GM23338 (cell line): ENCODE data around the gene FGF4. TPM values are rescaled to one million over a fixed set of nuclear protein-coding genes. Genes with fewer than 3 reads are reported as not detected.

Source experiments
- ATAC-seq: fragments of 200-7000 bp; cut with Tn5 transposase; 3 replicates; pipeline ENCODE4 v1.9.1; 2020
- DNase-seq: peaks from one replicate; pipeline ENCODE4 v3.0.0-alpha.2; 2015; ENCODE audit warnings: low spot score
- H2AFZ ChIP-seq: fragments of 200-600 bp; sonication (generic); 2 replicates; pipeline ENCODE4 v1.8.0; 2016; ENCODE audit warnings: antibody characterized with exemption, mild to moderate bottlenecking, moderate library complexity
- H3F3A ChIP-seq: fragments of 200-600 bp; sonication (generic); replicated peaks from 2 replicates; pipeline ENCODE4 v1.8.0; 2017; ENCODE audit warnings: antibody characterized with exemption, mixed run types, low read depth
- H3K27ac ChIP-seq: fragments of 200-600 bp; sonication (generic); 2 replicates; pipeline ENCODE4 v1.6.1; 2016; ENCODE audit warnings: low read depth
- H3K27me3 ChIP-seq: fragments of 200-600 bp; sonication (generic); 2 replicates; pipeline ENCODE4 v1.8.0; 2016; ENCODE audit warnings: mild to moderate bottlenecking, mixed run types, moderate library complexity; ENCODE audit not compliant: insufficient read depth
- H3K36me3 ChIP-seq: fragments of 200-600 bp; sonication (generic); 2 replicates; pipeline ENCODE4 v1.8.0; 2016; ENCODE audit warnings: mild to moderate bottlenecking; ENCODE audit not compliant: insufficient read depth
- H3K4me1 ChIP-seq: fragments of 200-600 bp; sonication (generic); 2 replicates; pipeline ENCODE4 v1.8.0; 2016; ENCODE audit warnings: mild to moderate bottlenecking, moderate library complexity; ENCODE audit not compliant: insufficient read depth
- H3K4me2 ChIP-seq: fragments of 200-600 bp; sonication (generic); 2 replicates; pipeline ENCODE4 v1.7.1; 2017; ENCODE audit warnings: mixed run types
- H3K4me3 ChIP-seq: fragments of 200-600 bp; sonication (generic); 2 replicates; pipeline ENCODE4 v1.6.1; 2016; ENCODE audit warnings: mixed run types
- H3K79me2 ChIP-seq: fragments of 200-600 bp; sonication (generic); replicated peaks from 2 replicates; pipeline ENCODE4 v1.8.0; 2017; ENCODE audit warnings: mild to moderate bottlenecking; ENCODE audit not compliant: insufficient read depth
- H3K9me2 ChIP-seq: fragments of 200-600 bp; sonication (generic); 2 replicates; pipeline ENCODE4 v1.8.0; 2017; ENCODE audit not compliant: insufficient read depth
- H4K20me1 ChIP-seq: fragments of 200-600 bp; sonication (generic); replicated peaks from 2 replicates; pipeline ENCODE4 v1.8.0; 2017; ENCODE audit warnings: mild to moderate bottlenecking; ENCODE audit not compliant: insufficient read depth
- H3K27ac Mint-ChIP-seq: 2 replicates; pipeline ENCODE4 v1.8.0; 2020; ENCODE audit warnings: inconsistent platforms, mild to moderate bottlenecking, moderate library complexity, mixed read lengths
- H3K27me3 Mint-ChIP-seq: 3 replicates; pipeline ENCODE4 v1.8.0; 2022; ENCODE audit warnings: low read depth, mild to moderate bottlenecking, moderate library complexity, mixed read lengths, inconsistent platforms; ENCODE audit not compliant: insufficient read depth, poor library complexity
- H3K36me3 Mint-ChIP-seq: 3 replicates; pipeline ENCODE4 v1.8.0; 2021; ENCODE audit warnings: low read depth, mild to moderate bottlenecking, inconsistent platforms, moderate library complexity, mixed read lengths
- H3K4me1 Mint-ChIP-seq: 3 replicates; pipeline ENCODE4 v1.8.0; 2020; ENCODE audit warnings: mild to moderate bottlenecking, inconsistent platforms, mixed read lengths
- H3K4me3 Mint-ChIP-seq: 3 replicates; pipeline ENCODE4 v1.8.0; 2021; ENCODE audit warnings: moderate library complexity, mild to moderate bottlenecking, inconsistent platforms, mixed read lengths
- H3K9me3 Mint-ChIP-seq: 3 replicates; pipeline ENCODE4 v1.8.0; 2020; ENCODE audit warnings: moderate library complexity, mild to moderate bottlenecking, inconsistent platforms, mixed read lengths
- CREB1 ChIP-seq: fragments of 250-450 bp; sonication (Bioruptor Pico); IDR thresholded peaks from 2 replicates; pipeline ENCODE4 v1.5.0; 2020; ENCODE audit warnings: low read depth, mild to moderate bottlenecking, moderate library complexity
- EZH2 ChIP-seq: fragments of 200-600 bp; sonication (generic); IDR thresholded peaks from one replicate; pipeline ENCODE4 v1.8.0; 2017; ENCODE audit warnings: antibody characterized with exemption, mild to moderate bottlenecking, low read depth; ENCODE audit not compliant: unreplicated experiment
- EZH2phosphoT487 ChIP-seq: fragments of 200-600 bp; sonication (generic); IDR thresholded peaks from one replicate; pipeline ENCODE4 v1.8.1; 2018; ENCODE audit warnings: antibody characterized with exemption; ENCODE audit not compliant: unreplicated experiment
- JUNB ChIP-seq: IDR thresholded peaks from one replicate; pipeline ENCODE4 v1.6.1; 2016; ENCODE audit warnings: antibody characterized with exemption; ENCODE audit not compliant: unreplicated experiment
- NANOG ChIP-seq: IDR thresholded peaks from 2 replicates; pipeline ENCODE4 v1.6.1; 2016; ENCODE audit warnings: antibody characterized with exemption, borderline replicate concordance
- POLR2AphosphoS5 ChIP-seq: IDR thresholded peaks from 2 replicates; pipeline ENCODE4 v1.6.1; 2016; ENCODE audit warnings: antibody characterized with exemption, low read depth
- STAT1 ChIP-seq: IDR thresholded peaks from one replicate; pipeline ENCODE4 v1.6.1; 2016; ENCODE audit warnings: antibody characterized with exemption; ENCODE audit not compliant: unreplicated experiment
- ZNF331 ChIP-seq: fragments of 250-450 bp; sonication (Bioruptor Pico); IDR thresholded peaks from 2 replicates; pipeline ENCODE4 v1.5.0; 2020; ENCODE audit warnings: low read depth, mild to moderate bottlenecking, moderate library complexity
- polyA plus RNA-seq: library from polyadenylated mRNA; unstranded; fragments of >200 nt; fragmentation: Nextera tagmentation; extraction: Ambion mirVana; gene quantifications from 2 replicates; pipeline ENCODE4 v1.2.1, GENCODE V29; 2016
- total RNA-seq: library from RNA; depleted of rRNA; stranded (reverse); fragments of >200 nt; shearing (Covaris generic); gene quantifications from 2 replicates; pipeline ENCODE4 v1.2.3, GENCODE V29; 2014
- TF ChIP-seq, protein P1 (sequence below): fragments of 250-450 bp; sonication (Bioruptor Pico); IDR thresholded peaks from 2 replicates; pipeline ENCODE4 v1.5.0; 2020; ENCODE audit warnings: mild to moderate bottlenecking, moderate library complexity
- TF ChIP-seq, protein P2 (sequence below): IDR thresholded peaks from one replicate; pipeline ENCODE4 v1.6.1; 2018; ENCODE audit warnings: antibody characterized with exemption; ENCODE audit not compliant: unreplicated experiment
- TF ChIP-seq, protein P3 (sequence below), 2 experiments: fragments of 200-600 bp in 1 of 2; sonication (generic) in 1 of 2; conservative IDR thresholded peaks; 2 replicates each; pipeline versions ENCODE4 v1.5.1 to v1.6.1; 2016 to 2017; ENCODE audit warnings: antibody characterized with exemption in 2 of 2, low read depth in 2 of 2, mild to moderate bottlenecking in 2 of 2, moderate library complexity in 1 of 2

FGF4 gene
- total and polyA plus RNA-seq, 2 experiments from 2014 or later = 4.8 to 13.1 TPM

DNA sequence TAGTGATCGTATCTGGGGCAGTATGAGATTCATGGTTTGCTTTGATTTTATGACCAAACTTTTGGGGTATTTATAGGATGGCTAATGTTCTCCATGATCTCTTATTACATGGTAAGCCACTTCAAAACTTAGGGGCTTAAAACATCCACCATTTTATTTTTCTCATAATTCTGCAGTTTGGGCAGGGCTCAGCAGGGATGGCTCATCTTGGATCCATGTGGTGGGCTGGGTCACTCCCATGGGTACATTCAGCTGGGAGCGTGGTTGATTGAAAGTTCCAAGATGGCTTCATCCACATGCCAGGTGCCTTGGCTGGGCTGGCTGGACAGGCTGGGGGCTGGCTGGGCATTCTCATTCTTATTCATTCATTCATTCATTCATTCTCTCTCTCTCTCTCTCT lies 40.8 kb downstream of the FGF4 start:
- H3K27me3 Mint-ChIP-seq = peaks cover 5% of the 10 kb centered on the region
- H3K36me3 ChIP-seq = no peaks in the 10 kb centered on the region
- no peak overlapping the region for H2AFZ ChIP-seq
- no peaks in the 10 kb centered on the region for H3K79me2 ChIP-seq
- no peaks in the 10 kb centered on the region; the same call in 1 of the 2 replicates for H3K4me1 ChIP-seq
- H3K27ac Mint-ChIP-seq = no peak overlapping the region
- peaks cover 8% of the 10 kb centered on the region; the same call in 2 of the 3 replicates for H3K36me3 Mint-ChIP-seq
- H3K4me1 Mint-ChIP-seq = peaks cover 7% of the 10 kb centered on the region; the same call in 2 of the 3 replicates
- H3K4me3 Mint-ChIP-seq = no peak overlapping the region
- ATAC-seq (no peak), DNase-seq (no peak)
- H3K4me3 ChIP-seq = no peak overlapping the region
- peak; percentile 96 for TF ChIP-seq ZNF331 (CRISPR knock-in tag)
- TF ChIP-seq CREB1 (CRISPR knock-in tag) = no peak
- TF ChIP-seq, protein P1, sequence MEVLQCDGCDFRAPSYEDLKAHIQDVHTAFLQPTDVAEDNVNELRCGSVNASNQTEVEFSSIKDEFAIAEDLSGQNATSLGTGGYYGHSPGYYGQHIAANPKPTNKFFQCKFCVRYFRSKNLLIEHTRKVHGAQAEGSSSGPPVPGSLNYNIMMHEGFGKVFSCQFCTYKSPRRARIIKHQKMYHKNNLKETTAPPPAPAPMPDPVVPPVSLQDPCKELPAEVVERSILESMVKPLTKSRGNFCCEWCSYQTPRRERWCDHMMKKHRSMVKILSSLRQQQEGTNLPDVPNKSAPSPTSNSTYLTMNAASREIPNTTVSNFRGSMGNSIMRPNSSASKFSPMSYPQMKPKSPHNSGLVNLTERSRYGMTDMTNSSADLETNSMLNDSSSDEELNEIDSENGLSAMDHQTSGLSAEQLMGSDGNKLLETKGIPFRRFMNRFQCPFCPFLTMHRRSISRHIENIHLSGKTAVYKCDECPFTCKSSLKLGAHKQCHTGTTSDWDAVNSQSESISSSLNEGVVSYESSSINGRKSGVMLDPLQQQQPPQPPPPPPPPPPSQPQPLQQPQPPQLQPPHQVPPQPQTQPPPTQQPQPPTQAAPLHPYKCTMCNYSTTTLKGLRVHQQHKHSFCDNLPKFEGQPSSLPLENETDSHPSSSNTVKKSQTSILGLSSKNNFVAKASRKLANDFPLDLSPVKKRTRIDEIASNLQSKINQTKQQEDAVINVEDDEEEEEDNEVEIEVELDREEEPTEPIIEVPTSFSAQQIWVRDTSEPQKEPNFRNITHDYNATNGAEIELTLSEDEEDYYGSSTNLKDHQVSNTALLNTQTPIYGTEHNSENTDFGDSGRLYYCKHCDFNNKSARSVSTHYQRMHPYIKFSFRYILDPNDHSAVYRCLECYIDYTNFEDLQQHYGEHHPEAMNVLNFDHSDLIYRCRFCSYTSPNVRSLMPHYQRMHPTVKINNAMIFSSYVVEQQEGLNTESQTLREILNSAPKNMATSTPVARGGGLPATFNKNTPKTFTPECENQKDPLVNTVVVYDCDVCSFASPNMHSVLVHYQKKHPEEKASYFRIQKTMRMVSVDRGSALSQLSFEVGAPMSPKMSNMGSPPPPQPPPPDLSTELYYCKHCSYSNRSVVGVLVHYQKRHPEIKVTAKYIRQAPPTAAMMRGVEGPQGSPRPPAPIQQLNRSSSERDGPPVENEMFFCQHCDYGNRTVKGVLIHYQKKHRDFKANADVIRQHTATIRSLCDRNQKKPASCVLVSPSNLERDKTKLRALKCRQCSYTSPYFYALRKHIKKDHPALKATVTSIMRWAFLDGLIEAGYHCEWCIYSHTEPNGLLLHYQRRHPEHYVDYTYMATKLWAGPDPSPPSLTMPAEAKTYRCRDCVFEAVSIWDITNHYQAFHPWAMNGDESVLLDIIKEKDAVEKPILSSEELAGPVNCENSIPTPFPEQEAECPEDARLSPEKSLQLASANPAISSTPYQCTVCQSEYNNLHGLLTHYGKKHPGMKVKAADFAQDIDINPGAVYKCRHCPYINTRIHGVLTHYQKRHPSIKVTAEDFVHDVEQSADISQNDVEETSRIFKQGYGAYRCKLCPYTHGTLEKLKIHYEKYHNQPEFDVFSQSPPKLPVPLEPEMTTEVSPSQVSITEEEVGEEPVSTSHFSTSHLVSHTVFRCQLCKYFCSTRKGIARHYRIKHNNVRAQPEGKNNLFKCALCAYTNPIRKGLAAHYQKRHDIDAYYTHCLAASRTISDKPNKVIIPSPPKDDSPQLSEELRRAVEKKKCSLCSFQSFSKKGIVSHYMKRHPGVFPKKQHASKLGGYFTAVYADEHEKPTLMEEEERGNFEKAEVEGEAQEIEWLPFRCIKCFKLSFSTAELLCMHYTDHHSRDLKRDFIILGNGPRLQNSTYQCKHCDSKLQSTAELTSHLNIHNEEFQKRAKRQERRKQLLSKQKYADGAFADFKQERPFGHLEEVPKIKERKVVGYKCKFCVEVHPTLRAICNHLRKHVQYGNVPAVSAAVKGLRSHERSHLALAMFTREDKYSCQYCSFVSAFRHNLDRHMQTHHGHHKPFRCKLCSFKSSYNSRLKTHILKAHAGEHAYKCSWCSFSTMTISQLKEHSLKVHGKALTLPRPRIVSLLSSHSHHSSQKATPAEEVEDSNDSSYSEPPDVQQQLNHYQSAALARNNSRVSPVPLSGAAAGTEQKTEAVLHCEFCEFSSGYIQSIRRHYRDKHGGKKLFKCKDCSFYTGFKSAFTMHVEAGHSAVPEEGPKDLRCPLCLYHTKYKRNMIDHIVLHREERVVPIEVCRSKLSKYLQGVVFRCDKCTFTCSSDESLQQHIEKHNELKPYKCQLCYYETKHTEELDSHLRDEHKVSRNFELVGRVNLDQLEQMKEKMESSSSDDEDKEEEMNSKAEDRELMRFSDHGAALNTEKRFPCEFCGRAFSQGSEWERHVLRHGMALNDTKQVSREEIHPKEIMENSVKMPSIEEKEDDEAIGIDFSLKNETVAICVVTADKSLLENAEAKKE = no peak
- TF ChIP-seq POLR2AphosphoS5 = no peak
- no peaks in the 10 kb centered on the region for H4K20me1 ChIP-seq
- no peaks in the 10 kb centered on the region for H3K27me3 ChIP-seq
- H3K9me3 Mint-ChIP-seq = peaks cover 20% of the 10 kb centered on the region
- no peaks in the 10 kb centered on the region for H3F3A ChIP-seq
- H3K27ac ChIP-seq = no peak overlapping the region
- H3K4me2 ChIP-seq = no peak overlapping the region
- no peaks in the 10 kb centered on the region for H3K9me2 ChIP-seq

DNA sequence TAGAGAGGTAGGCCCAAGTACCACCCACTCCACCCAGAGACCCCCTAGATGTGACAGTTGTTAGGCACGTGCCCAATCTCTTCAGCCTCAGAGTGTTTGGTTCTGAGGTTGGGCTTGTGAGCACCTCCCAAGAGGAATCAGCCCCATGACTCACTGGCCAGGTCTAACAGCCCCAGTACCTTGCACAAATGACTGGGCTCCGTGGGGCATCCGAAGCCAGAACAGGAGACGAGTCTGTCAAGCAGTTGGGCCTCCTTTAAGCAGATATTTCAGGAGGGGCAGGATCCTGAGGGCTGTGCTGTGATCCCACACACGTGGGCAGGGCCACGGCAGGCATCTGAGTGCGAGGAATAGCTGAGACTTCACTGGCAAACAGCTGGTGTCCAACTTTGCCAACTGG lies 42.2 kb downstream of the FGF4 start:
- H3K36me3 Mint-ChIP-seq = peaks cover 8% of the 10 kb centered on the region; the same call in 2 of the 3 replicates
- H3K4me1 Mint-ChIP-seq = peaks cover 7% of the 10 kb centered on the region; the same call in 2 of the 3 replicates
- H3K27ac Mint-ChIP-seq = no peak overlapping the region
- no peaks in the 10 kb centered on the region for H3K27me3 ChIP-seq
- no peak overlapping the region for H3K27ac ChIP-seq
- H3K4me3 Mint-ChIP-seq = no peak overlapping the region
- H3K4me3 ChIP-seq = no peak overlapping the region
- no peaks in the 10 kb centered on the region for H3F3A ChIP-seq
- H3K27me3 Mint-ChIP-seq = peaks cover 5% of the 10 kb centered on the region
- no peak overlapping the region for H2AFZ ChIP-seq
- no peaks in the 10 kb centered on the region for H3K79me2 ChIP-seq
- H3K4me1 ChIP-seq = no peaks in the 10 kb centered on the region; the same call in 1 of the 2 replicates
- H3K9me3 Mint-ChIP-seq = peaks cover 20% of the 10 kb centered on the region
- H4K20me1 ChIP-seq = no peaks in the 10 kb centered on the region
- ATAC-seq (no peak), DNase-seq (no peak)
- H3K9me2 ChIP-seq = no peaks in the 10 kb centered on the region
- no peaks in the 10 kb centered on the region for H3K36me3 ChIP-seq
- no peak overlapping the region for H3K4me2 ChIP-seq
- no peak for TF ChIP-seq CREB1 (CRISPR knock-in tag)
- TF ChIP-seq EZH2 = no peak
- no peak for TF ChIP-seq STAT1
- TF ChIP-seq EZH2phosphoT487 = no peak
- TF ChIP-seq ZNF331 (CRISPR knock-in tag) = no peak
- TF ChIP-seq, protein P2, sequence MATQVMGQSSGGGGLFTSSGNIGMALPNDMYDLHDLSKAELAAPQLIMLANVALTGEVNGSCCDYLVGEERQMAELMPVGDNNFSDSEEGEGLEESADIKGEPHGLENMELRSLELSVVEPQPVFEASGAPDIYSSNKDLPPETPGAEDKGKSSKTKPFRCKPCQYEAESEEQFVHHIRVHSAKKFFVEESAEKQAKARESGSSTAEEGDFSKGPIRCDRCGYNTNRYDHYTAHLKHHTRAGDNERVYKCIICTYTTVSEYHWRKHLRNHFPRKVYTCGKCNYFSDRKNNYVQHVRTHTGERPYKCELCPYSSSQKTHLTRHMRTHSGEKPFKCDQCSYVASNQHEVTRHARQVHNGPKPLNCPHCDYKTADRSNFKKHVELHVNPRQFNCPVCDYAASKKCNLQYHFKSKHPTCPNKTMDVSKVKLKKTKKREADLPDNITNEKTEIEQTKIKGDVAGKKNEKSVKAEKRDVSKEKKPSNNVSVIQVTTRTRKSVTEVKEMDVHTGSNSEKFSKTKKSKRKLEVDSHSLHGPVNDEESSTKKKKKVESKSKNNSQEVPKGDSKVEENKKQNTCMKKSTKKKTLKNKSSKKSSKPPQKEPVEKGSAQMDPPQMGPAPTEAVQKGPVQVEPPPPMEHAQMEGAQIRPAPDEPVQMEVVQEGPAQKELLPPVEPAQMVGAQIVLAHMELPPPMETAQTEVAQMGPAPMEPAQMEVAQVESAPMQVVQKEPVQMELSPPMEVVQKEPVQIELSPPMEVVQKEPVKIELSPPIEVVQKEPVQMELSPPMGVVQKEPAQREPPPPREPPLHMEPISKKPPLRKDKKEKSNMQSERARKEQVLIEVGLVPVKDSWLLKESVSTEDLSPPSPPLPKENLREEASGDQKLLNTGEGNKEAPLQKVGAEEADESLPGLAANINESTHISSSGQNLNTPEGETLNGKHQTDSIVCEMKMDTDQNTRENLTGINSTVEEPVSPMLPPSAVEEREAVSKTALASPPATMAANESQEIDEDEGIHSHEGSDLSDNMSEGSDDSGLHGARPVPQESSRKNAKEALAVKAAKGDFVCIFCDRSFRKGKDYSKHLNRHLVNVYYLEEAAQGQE = no peak
- TF ChIP-seq NANOG = no peak
- TF ChIP-seq, protein P3, sequence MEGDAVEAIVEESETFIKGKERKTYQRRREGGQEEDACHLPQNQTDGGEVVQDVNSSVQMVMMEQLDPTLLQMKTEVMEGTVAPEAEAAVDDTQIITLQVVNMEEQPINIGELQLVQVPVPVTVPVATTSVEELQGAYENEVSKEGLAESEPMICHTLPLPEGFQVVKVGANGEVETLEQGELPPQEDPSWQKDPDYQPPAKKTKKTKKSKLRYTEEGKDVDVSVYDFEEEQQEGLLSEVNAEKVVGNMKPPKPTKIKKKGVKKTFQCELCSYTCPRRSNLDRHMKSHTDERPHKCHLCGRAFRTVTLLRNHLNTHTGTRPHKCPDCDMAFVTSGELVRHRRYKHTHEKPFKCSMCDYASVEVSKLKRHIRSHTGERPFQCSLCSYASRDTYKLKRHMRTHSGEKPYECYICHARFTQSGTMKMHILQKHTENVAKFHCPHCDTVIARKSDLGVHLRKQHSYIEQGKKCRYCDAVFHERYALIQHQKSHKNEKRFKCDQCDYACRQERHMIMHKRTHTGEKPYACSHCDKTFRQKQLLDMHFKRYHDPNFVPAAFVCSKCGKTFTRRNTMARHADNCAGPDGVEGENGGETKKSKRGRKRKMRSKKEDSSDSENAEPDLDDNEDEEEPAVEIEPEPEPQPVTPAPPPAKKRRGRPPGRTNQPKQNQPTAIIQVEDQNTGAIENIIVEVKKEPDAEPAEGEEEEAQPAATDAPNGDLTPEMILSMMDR (conservative IDR thresholded peaks at IDR 0.05; ENCODE audit: low read depth in 2 of 2) = no peak
- TF ChIP-seq JUNB = no peak
